ENCODE measurements around the gene ARR3.
"Not testable (repeated sequence)": the region's sequence is repeated elsewhere in the genome, so short reads cannot be mapped to it uniquely, and the experiment has no call there.

ARR3 gene

DNA sequence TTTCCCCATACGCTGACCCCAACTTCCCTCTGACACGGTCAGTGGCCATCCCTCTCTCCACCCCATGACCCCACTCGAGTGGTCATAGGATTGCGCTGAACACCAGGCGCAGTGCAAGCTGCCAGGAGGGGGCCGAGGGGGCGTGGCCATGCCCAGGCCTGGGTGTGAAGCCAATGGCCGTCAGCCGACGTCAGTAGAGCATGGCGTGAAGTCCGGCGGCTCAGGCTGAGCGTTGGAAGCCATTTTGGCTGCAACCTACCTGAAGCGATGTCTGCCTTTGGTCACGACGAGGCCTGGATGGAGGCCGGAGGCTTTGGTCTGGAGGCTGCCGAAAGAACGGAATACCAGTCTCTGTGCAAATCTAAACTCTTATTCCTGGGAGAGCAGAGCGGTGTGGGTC is 13.8 kb downstream of the ARR3 start, which contains the start of gene RAB41:
Gene RAB41, plus strand, starts transcription at position 222 of the 400 bp plus-strand sequence. Its CDS starts 46 bp downstream, at position 268.
- DNase-seq = no peak

DNA sequence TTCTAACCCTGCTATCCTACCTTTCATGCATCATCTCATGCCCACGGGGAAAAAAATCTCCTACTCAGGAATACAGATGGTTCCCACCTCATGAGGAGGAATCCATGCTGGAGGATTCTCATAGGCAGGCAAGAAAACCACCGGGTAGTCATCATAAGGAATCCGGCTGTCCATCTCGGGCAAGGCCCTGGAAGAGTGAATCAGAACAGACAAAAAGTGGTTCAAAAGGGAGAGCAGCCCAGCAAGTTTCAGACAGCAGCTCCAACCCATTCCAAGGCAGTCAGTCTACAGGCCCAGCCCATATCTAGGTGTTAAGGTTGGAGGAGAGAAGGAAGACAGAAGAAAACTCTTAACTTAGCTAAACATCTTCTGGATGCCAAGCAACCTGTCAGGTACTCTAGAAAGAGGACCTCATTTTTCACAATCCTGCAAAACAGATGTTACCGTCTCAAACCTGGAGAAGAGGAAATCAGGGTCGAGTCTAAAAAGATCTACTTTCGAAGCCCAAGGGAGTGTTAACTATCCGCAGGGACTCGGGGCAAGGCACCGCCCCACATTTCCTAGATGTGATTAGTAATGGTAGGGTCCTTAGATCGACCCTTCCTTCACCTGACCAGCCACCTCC is 21.1 kb downstream of the ARR3 start:
- no peak for DNase-seq

- no peak for DNase-seq
These were observed 21.9 kb downstream of the ARR3 start, which contains the start of the genes KIF4A and PDZD11 for GRCh38 chrX:70289793-70290770. Gene KIF4A (plus strand): TSS chrX:70290104. CDS start chrX:70290459, 355 bp downstream. Gene PDZD11 (minus strand): TSS chrX:70289927. CDS start chrX:70289341, 586 bp downstream.

DNA sequence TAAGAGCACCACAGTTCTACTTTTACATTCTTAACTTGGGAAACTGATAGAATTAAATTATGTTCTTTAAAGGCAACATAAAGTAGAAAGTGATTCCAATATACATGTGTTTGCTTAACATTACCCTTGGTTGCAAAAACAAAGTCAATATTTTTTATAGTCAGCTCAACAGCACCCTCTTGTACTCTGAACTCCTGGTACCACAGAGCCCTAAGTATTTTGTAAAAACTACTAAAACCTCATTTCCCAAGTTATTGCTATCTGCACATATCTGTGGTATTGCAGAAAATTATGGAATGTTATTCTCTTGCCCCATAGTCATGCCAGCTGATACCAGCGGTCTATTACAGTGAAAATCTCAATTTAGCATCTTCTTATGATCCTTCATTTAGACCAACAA is 24.7 kb downstream of the ARR3 start:
- DNase-seq = no peak

- no peak for DNase-seq
These were observed 25.5 kb downstream of the ARR3 start for GRCh38 chrX:70293621-70294020.

- DNase-seq = no peak
These were observed 33.6 kb downstream of the ARR3 start for GRCh38 chrX:70301716-70302115.

- DNase-seq = no peak
These were observed 45.4 kb downstream of the ARR3 start for GRCh38 chrX:70313503-70313902.

DNA sequence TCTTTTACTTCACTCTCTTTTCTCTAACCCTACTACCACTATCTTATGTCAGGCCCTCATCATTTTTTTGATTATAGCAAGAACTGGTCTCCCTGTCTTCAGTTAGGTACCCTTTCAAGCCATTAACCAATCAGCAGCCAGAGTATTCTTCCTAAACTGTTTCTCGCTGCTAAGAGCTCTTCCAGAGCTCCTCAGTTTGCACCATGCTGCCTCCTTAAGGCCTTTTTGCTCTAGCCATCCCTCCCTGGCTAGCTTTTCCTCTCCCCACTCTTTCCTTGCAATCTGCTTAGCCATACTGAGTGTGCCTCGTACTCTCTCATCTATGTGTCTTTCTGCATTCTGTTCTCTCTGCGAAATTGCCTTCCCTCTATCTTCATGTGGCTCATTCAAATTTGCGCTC is 54.6 kb downstream of the ARR3 start:
- DNase-seq = no peak

- not testable (repeated sequence) for DNase-seq
These were observed 55.5 kb downstream of the ARR3 start for GRCh38 chrX:70323628-70324027.

GRCh38 chrX:70324326-70324725 is 56.2 kb downstream of the ARR3 start:
- DNase-seq = no peak

DNA sequence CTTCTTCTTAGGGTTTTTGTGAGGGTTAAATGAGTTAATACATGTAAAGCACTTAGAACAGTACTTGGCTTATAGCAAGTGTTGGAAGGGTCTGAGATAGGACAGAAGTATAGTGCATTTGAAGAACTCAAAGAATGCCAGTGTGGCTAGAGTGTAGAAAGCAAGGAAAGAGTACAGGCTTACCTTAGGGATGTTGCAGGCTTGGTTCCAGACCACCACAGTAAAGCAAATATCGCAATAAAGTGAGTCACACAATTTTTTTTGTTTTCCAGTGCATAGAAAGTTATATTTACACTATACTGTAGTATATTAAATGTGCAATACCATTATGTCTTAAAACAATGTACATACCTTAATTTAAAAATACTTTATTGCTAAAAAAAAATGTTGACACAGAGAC is 63.0 kb downstream of the ARR3 start:
- no peak for DNase-seq

Measured in NCI-H187 treated with DMSO at 0.1 percent for 48 hours (cell line).